Left ventricle myocardium inferior (tissue), 1 donor: Measurements from ENCODE around the gene CEP55. TPM values are rescaled to one million over a fixed set of nuclear protein-coding genes. Genes with fewer than 3 reads are reported as not detected.

Experiments
- DNase-seq: peaks from one replicate; pipeline ENCODE4 v3.0.0-alpha.2; 2020
- H3K27ac ChIP-seq: fragments of 200-600 bp; replicated peaks from 2 replicates; pipeline ENCODE4 v1.8.0; 2021
- H3K27me3 ChIP-seq: fragments of 200-600 bp; 2 replicates; pipeline ENCODE4 v1.8.0; 2021; ENCODE audit warnings: low read depth
- H3K36me3 ChIP-seq: fragments of 200-600 bp; 2 replicates; pipeline ENCODE4 v1.8.0; 2021
- H3K4me1 ChIP-seq: fragments of 200-600 bp; 2 replicates; pipeline ENCODE4 v1.8.0; 2021
- H3K4me3 ChIP-seq: fragments of 200-600 bp; 2 replicates; pipeline ENCODE4 v1.8.0; 2021; ENCODE audit warnings: mild to moderate bottlenecking, moderate library complexity
- H3K9me3 ChIP-seq: fragments of 200-600 bp; replicated peaks from 2 replicates; pipeline ENCODE4 v1.8.0; 2021
- intact Hi-C: fragments of 100-400 bp; cut with micrococcal nuclease; formaldehyde crosslinking; loops from one replicate; pipeline ENCODE4 v1.11.0; 2022
- total RNA-seq: library from RNA; stranded (reverse); fragmentation: NEBNext Ultra II Directional; extraction: Animal tissue kit (Norgen Biotek cat#: 25700); gene quantifications from one replicate; pipeline ENCODE4 v1.2.1, GENCODE V29; 2021
- TF ChIP-seq, protein P1 (sequence below): fragments of 200-600 bp; IDR thresholded peaks from 2 replicates; pipeline ENCODE4 v1.8.0; 2021; ENCODE audit warnings: antibody characterized with exemption, mild to moderate bottlenecking, borderline replicate concordance
- donor health status: DM: no; HTN: yes; CAD: no; lungs with severe emphysema.

CEP55 gene
- total RNA-seq, 1 donor from 2014 or later: 0.66 TPM

DNA sequence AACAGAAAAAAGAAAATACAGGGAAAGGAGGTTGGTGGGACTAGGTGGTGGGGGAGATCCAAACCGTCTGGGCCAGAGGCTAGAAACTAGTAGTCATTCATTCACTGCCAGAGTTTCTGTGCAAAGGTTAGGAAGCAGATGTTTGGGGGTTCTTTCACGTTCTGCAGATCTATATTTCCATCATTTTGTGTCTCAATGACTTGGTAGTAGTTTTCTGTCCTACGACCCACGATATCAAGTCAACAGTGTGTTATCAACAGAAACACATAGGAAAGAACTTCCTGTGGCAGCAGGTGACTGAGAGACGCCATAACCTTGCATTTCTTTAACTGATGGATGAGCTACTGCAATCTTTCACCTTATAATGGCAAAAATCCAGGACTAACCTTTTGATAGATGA, 1.8 kb downstream of the CEP55 start:
- H3K4me3 ChIP-seq: no peak overlapping the region
- intact Hi-C loops: no loop called here
- no peak overlapping the region for H3K27ac ChIP-seq
- no peaks in the 10 kb centered on the region for H3K9me3 ChIP-seq
- peaks cover 11% of the 10 kb centered on the region for H3K4me1 ChIP-seq
- no peaks in the 10 kb centered on the region for H3K36me3 ChIP-seq
- H3K27me3 ChIP-seq: no peaks in the 10 kb centered on the region
- TF ChIP-seq, protein P1, sequence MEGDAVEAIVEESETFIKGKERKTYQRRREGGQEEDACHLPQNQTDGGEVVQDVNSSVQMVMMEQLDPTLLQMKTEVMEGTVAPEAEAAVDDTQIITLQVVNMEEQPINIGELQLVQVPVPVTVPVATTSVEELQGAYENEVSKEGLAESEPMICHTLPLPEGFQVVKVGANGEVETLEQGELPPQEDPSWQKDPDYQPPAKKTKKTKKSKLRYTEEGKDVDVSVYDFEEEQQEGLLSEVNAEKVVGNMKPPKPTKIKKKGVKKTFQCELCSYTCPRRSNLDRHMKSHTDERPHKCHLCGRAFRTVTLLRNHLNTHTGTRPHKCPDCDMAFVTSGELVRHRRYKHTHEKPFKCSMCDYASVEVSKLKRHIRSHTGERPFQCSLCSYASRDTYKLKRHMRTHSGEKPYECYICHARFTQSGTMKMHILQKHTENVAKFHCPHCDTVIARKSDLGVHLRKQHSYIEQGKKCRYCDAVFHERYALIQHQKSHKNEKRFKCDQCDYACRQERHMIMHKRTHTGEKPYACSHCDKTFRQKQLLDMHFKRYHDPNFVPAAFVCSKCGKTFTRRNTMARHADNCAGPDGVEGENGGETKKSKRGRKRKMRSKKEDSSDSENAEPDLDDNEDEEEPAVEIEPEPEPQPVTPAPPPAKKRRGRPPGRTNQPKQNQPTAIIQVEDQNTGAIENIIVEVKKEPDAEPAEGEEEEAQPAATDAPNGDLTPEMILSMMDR: no peak
- no peak for DNase-seq

GRCh38 chr10:93501650-93502049, 5.2 kb downstream of the CEP55 start:
- Histone ChIP-seq H3K27ac (no peak overlapping the region), H3K9me3 (no peaks in the 10 kb centered on the region), H3K27me3 (no peaks in the 10 kb centered on the region), H3K36me3 (no peaks in the 10 kb centered on the region), H3K4me1 (peaks cover 3% of the 10 kb centered on the region), H3K4me3 (no peak overlapping the region)
- TF ChIP-seq, protein P1: no peak
- DNase-seq: no peak
- intact Hi-C loops: no loop called here

- DNase-seq: no peak
- H3K9me3 ChIP-seq: no peaks in the 10 kb centered on the region
- no peaks in the 10 kb centered on the region for H3K27me3 ChIP-seq
- no peaks in the 10 kb centered on the region for H3K4me1 ChIP-seq
- no peak overlapping the region for H3K4me3 ChIP-seq
- no peaks in the 10 kb centered on the region for H3K36me3 ChIP-seq
- intact Hi-C loops: no loop called here
- TF ChIP-seq, protein P1: no peak
- H3K27ac ChIP-seq: no peak overlapping the region
Observed at GRCh38 chr10:93503075-93503474, 6.7 kb downstream of the CEP55 start.

DNA sequence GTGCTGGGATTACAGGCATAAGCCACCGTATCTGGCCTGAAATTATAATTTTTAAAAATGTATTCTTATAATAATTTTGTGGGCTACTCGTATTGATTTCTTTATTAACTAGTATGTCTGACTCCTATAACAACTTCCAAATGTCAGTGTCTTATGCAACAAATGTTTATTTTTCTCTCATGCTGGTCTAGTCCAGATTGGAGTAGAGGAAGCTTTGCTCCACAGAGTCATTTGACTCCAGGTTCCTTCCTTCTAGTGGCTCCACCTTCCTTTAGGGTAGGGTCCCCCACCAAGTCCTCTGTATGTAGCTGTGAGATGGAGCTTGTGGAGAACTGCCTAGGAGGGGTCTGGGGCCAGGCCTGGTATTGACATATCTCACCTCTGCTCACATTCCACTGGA, 8.7 kb downstream of the CEP55 start:
- Histone ChIP-seq H3K9me3 (no peaks in the 10 kb centered on the region), H3K4me3 (no peak overlapping the region), H3K4me1 (no peaks in the 10 kb centered on the region), H3K36me3 (no peaks in the 10 kb centered on the region), H3K27ac (no peak overlapping the region), H3K27me3 (no peaks in the 10 kb centered on the region)
- TF ChIP-seq, protein P1: no peak
- no peak for DNase-seq
- intact Hi-C loops: no loop called here

DNA sequence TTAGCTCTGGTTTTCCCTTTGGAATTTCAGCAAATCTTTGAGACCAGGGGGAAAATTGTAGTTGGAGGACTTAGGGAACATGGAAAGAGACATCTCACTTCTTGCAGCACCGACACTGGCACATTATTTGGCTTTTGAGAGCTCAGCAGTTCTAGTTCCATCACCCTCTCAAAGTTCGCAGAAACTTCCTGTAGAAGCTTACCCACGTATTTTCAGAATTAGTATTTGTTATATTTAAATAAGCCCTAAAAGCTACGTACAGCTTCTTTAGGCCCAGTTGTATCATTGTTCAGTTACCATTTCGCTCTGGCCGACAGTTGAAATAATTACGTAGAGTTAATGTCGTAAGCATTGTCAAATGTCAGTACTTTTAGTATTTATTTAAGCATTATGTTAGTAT, 13.4 kb downstream of the CEP55 start:
- no peak for DNase-seq
- TF ChIP-seq, protein P1: no peak
- Histone ChIP-seq H3K27me3 (no peaks in the 10 kb centered on the region), H3K9me3 (no peaks in the 10 kb centered on the region), H3K36me3 (no peaks in the 10 kb centered on the region), H3K4me3 (no peak overlapping the region), H3K27ac (no peak overlapping the region), H3K4me1 (peaks cover under 1% of the 10 kb centered on the region)
- intact Hi-C loops: no loop called here

DNA sequence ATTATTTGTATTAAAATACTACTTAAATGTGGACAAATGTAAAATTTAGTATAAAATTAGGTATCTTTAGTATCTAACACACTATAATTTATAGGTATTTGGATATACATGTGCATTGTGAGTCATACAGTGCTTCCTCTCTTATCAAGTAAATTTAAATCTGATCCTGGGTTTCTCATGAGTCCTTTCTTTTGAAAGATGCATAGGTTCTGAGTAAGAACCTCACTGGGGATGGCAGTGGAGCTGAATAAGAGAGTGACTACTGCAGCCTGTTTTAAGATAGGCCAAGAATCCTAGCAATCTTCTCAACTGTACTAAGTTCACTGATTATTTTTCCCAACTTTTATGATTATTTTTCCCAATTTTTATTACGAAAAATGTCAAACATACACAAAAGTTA, 16.2 kb downstream of the CEP55 start:
- Histone ChIP-seq H3K4me3 (no peak overlapping the region), H3K4me1 (peaks cover 11% of the 10 kb centered on the region), H3K9me3 (no peaks in the 10 kb centered on the region), H3K27ac (no peak overlapping the region), H3K27me3 (no peaks in the 10 kb centered on the region), H3K36me3 (no peaks in the 10 kb centered on the region)
- DNase-seq: no peak
- TF ChIP-seq, protein P1: no peak
- intact Hi-C loops: no loop called here
